OCI-LY3 (cell line): ENCODE data around the gene RHBDD1.

Experiments used
- H2AFZ ChIP-seq: fragments of 200-600, 300-600 bp; shearing (Covaris generic); 2 replicates; pipeline ENCODE4 v1.6.0; 2014; ENCODE audit warnings: antibody characterized with exemption, low read depth, low read length
- H3K27ac ChIP-seq: fragments of 200-600, 300-600 bp; sonication (generic); 2 replicates; pipeline ENCODE4 v1.5.1; 2014; ENCODE audit warnings: mild to moderate bottlenecking, low read length, moderate library complexity, mixed read lengths
- H3K27me3 ChIP-seq: fragments of 200-600, 300-600 bp; sonication (generic); 2 replicates; pipeline ENCODE4 v1.6.1; 2014; ENCODE audit warnings: low read depth, low read length, mixed read lengths
- H3K36me3 ChIP-seq: fragments of 200-600, 300-600 bp; sonication (generic); replicated peaks from 2 replicates; pipeline ENCODE3; 2014; ENCODE audit warnings: low read depth, low read length, mixed read lengths
- H3K4me1 ChIP-seq: fragments of 300-600, 200-600 bp; sonication (generic); 2 replicates; pipeline ENCODE4 v1.6.1; 2014; ENCODE audit warnings: low read length, mixed read lengths
- H3K4me2 ChIP-seq: fragments of 200-600, 300-600 bp; sonication (generic); 2 replicates; pipeline ENCODE4 v1.6.1; 2014; ENCODE audit warnings: low read length, mixed read lengths
- H3K4me3 ChIP-seq: fragments of 300-600, 200-600 bp; sonication (generic); 2 replicates; pipeline ENCODE4 v1.5.1; 2014; ENCODE audit warnings: antibody characterized with exemption, mild to moderate bottlenecking, low read length, moderate library complexity
- H3K79me2 ChIP-seq: fragments of 300-600, 200-600 bp; shearing (Covaris generic); 2 replicates; pipeline ENCODE4 v1.6.1; 2014; ENCODE audit warnings: mild to moderate bottlenecking, low read length, mixed read lengths
- H3K9ac ChIP-seq: fragments of 300-600, 200-600 bp; shearing (Covaris generic); 2 replicates; pipeline ENCODE4 v1.6.0; 2014; ENCODE audit warnings: mild to moderate bottlenecking, low read length, moderate library complexity
- H3K9me3 ChIP-seq: fragments of 200-600, 300-600 bp; shearing (Covaris generic); 2 replicates; pipeline ENCODE4 v1.6.1; 2014; ENCODE audit warnings: low read length, mixed read lengths; ENCODE audit not compliant: insufficient read depth
- H4K20me1 ChIP-seq: fragments of 200-600, 300-600 bp; sonication (generic); 2 replicates; pipeline ENCODE4 v1.6.1; 2016; ENCODE audit warnings: low read length, mixed read lengths; ENCODE audit not compliant: insufficient read depth
- EZH2phosphoT487 ChIP-seq: fragments of 200-600 bp; shearing (Covaris generic); IDR thresholded peaks from 2 replicates; pipeline ENCODE4 v1.6.1; 2018; ENCODE audit warnings: antibody characterized with exemption, mixed run types, low read depth
- TF ChIP-seq, protein P1 (sequence below): fragments of 200-600, 300-600 bp; sonication (generic); IDR thresholded peaks from 2 replicates; pipeline ENCODE4 v1.5.1; 2014; ENCODE audit warnings: antibody characterized with exemption, low read length, low read depth

RHBDD1 gene

DNA sequence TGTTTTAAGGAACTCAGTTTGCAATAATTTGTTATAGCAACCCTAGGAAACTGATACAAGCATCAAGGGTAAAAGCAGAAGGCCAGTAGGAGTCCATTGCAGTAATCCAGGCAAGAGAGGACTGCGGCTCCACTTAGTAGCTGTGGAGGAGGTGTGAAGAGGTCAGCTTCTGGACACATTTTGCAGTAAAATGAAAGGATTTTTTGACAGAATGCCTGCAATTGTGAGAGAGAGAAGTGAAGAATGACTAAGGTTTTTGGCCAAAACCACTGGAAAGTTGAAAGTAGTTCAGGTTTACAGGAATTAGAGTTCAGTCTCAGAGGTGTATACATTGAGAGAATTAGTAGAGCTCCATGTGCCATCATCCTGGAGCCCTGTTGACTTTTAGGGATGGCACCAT is 129.5 kb downstream of the RHBDD1 start:
- H3K4me3 ChIP-seq = no peak overlapping the region
- no peak overlapping the region for H3K9ac ChIP-seq
- H2AFZ ChIP-seq = no peak overlapping the region
- no peaks in the 10 kb centered on the region for H3K79me2 ChIP-seq
- no peaks in the 10 kb centered on the region for H3K9me3 ChIP-seq
- no peak overlapping the region for H3K27ac ChIP-seq
- H3K36me3 ChIP-seq = no peaks in the 10 kb centered on the region
- 0 out of 2 replicates have a peak, but pooled peaks cover 3% of the 10 kb centered on the region for H3K4me1 ChIP-seq
- H4K20me1 ChIP-seq = no peaks in the 10 kb centered on the region
- H3K4me2 ChIP-seq = no peak overlapping the region
- TF ChIP-seq, protein P1, sequence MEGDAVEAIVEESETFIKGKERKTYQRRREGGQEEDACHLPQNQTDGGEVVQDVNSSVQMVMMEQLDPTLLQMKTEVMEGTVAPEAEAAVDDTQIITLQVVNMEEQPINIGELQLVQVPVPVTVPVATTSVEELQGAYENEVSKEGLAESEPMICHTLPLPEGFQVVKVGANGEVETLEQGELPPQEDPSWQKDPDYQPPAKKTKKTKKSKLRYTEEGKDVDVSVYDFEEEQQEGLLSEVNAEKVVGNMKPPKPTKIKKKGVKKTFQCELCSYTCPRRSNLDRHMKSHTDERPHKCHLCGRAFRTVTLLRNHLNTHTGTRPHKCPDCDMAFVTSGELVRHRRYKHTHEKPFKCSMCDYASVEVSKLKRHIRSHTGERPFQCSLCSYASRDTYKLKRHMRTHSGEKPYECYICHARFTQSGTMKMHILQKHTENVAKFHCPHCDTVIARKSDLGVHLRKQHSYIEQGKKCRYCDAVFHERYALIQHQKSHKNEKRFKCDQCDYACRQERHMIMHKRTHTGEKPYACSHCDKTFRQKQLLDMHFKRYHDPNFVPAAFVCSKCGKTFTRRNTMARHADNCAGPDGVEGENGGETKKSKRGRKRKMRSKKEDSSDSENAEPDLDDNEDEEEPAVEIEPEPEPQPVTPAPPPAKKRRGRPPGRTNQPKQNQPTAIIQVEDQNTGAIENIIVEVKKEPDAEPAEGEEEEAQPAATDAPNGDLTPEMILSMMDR = no peak
- TF ChIP-seq EZH2phosphoT487 = no peak
- no peaks in the 10 kb centered on the region for H3K27me3 ChIP-seq

DNA sequence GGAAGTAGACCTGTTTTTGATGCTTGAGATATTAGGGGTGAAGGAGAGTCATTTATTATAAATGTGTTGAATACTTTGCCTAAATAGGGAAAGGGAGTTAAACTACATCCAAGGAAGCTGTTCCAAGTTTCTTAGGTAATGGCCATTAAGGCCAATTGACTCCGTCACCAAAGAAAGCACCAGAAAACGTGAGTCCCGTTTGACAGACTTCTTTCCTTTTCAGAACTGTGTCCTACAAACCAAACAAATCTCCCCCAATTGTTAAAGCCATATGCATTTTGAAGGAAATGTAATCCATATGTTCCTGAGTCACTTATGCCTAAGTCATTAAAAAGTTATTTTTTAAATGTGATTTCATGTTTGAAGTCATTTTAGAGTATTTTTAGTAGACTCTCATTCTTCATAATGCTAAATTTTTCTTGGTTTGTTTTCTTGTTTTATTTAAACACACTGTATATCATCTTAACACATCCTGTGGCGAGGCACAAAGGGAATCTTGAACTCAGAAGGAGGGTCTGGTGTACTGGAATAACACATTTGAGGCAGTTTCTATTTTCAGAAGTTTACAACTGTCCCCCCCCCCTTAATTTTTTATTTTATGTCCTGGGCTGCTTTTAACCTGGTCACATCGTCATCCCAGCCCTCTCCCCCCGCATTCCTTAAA is 133.7 kb downstream of the RHBDD1 start:
- Histone ChIP-seq H3K4me1 (0 out of 2 replicates have a peak, but pooled peaks cover 3% of the 10 kb centered on the region), H2AFZ (no peak overlapping the region), H3K79me2 (no peaks in the 10 kb centered on the region), H3K9ac (no peak overlapping the region), H3K36me3 (no peaks in the 10 kb centered on the region), H3K4me2 (no peak overlapping the region), H3K27ac (no peak overlapping the region), H3K9me3 (no peaks in the 10 kb centered on the region), H4K20me1 (no peaks in the 10 kb centered on the region), H3K27me3 (no peaks in the 10 kb centered on the region), H3K4me3 (no peak overlapping the region)
- TF ChIP-seq EZH2phosphoT487 = no peak

DNA sequence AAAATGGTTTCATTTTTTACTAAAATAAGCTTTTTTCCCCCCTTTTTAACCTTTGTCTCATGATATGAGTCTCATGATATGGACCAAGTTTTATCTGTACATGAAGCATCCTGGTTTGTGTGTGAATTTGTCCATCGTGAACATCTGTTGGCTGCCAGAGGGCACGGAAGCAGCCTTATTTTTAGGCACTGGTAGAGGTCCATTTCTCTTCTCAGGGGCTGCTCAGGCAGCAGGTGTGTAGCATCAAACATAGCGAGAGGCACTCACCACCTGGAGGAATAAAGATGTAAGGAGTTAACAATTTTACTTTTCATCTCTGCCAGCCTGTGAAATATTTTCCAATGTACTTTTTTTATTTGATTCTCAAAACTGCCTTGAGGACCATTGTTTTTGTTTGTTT is 134.5 kb downstream of the RHBDD1 start:
- H2AFZ ChIP-seq = no peak overlapping the region
- H3K9me3 ChIP-seq = no peaks in the 10 kb centered on the region
- no peak overlapping the region for H3K27ac ChIP-seq
- H3K4me2 ChIP-seq = no peak overlapping the region
- H3K79me2 ChIP-seq = no peaks in the 10 kb centered on the region
- 0 out of 2 replicates have a peak, but pooled peaks cover 3% of the 10 kb centered on the region for H3K4me1 ChIP-seq
- H3K27me3 ChIP-seq = no peaks in the 10 kb centered on the region
- no peak overlapping the region for H3K9ac ChIP-seq
- H4K20me1 ChIP-seq = no peaks in the 10 kb centered on the region
- no peak overlapping the region for H3K4me3 ChIP-seq
- H3K36me3 ChIP-seq = no peaks in the 10 kb centered on the region
- TF ChIP-seq EZH2phosphoT487 = no peak
- TF ChIP-seq, protein P1 = no peak

DNA sequence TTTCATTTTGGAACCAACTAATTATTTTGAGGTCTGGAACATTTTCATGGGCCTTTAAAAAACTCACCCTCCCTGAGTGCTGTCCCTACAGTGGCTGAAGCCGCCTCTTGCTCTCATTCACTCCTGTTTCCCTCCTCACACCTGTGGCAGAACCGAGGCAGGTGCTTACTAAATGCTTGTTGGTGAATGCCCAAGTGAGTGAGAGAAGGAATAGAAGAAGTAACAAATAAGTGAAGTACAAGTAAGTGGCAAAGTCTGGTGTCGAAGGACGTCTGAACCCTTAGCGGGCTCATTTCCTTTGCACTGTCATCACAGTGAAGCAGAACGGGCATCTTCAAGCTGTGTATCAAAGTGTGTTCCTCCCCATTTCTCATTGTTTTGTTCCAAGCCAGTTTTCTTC is 135.2 kb downstream of the RHBDD1 start:
- no peak overlapping the region for H3K9ac ChIP-seq
- no peak overlapping the region for H3K4me2 ChIP-seq
- no peaks in the 10 kb centered on the region for H3K27me3 ChIP-seq
- TF ChIP-seq EZH2phosphoT487 = no peak
- TF ChIP-seq, protein P1 = no peak
- 0 out of 2 replicates have a peak, but pooled peaks cover 3% of the 10 kb centered on the region for H3K4me1 ChIP-seq
- H3K27ac ChIP-seq = no peak overlapping the region
- H4K20me1 ChIP-seq = no peaks in the 10 kb centered on the region
- H3K36me3 ChIP-seq = no peaks in the 10 kb centered on the region
- H2AFZ ChIP-seq = no peak overlapping the region
- H3K79me2 ChIP-seq = no peaks in the 10 kb centered on the region
- H3K9me3 ChIP-seq = no peaks in the 10 kb centered on the region
- H3K4me3 ChIP-seq = no peak overlapping the region
